HG03139 (cell line): ENCODE measurements around the gene RBM3.

Experiments used
- ATAC-seq: cut with Tn5 transposase; IDR thresholded peaks from one replicate; pipeline ENCODE4 v1.9.1; 2021; ENCODE audit not compliant: unreplicated experiment

RBM3 gene

GRCh38 chrX:48617542-48618340 is 43.5 kb downstream of the RBM3 start:
- ATAC-seq: no peak

- ATAC-seq: no peak
These were observed 52.4 kb downstream of the RBM3 start for GRCh38 chrX:48626401-48627298.
